ENCODE measurements around the gene BCO1.

Gene BCO1

GRCh38 chr16:81337097-81337496 lies 98.6 kb downstream of the BCO1 start:
- Histone ChIP-seq H3K9ac (ENCODE audit: low read depth, low read length, poor library complexity) (no peak overlapping the region), H3K4me2 (ENCODE audit: insufficient read depth, low read length, poor library complexity, severe bottlenecking) (no peak overlapping the region), H3K4me1 (ENCODE audit: control insufficient read depth in 2 of 2, insufficient read depth in 1 of 2, low read depth in 1 of 2, low read length in 2 of 2) (no peaks in the 10 kb centered on the region), H2AFZ (ENCODE audit: low read length) (no peak overlapping the region), H3K4ac (ENCODE audit: low read length) (no peak overlapping the region), H2BK5ac (ENCODE audit: low read length) (no peak overlapping the region), H3K27ac (replicated peaks; ENCODE audit: low read length) (no peak overlapping the region), H2BK15ac (ENCODE audit: low read length) (no peak overlapping the region), H2AK5ac (ENCODE audit: low read depth, low read length) (no peak overlapping the region), H3K36me3 (replicated peaks in 1 of 2; ENCODE audit: control insufficient read depth in 2 of 2, insufficient read depth in 2 of 2, low read length in 2 of 2) (peaks cover 1 to 6% of the 10 kb centered on the region in 2 donors), H4K91ac (ENCODE audit: low read depth, low read length, poor library complexity) (no peak overlapping the region), H2BK12ac (ENCODE audit: low read length) (no peak overlapping the region), H2BK120ac (ENCODE audit: low read depth, low read length) (no peak overlapping the region), H3K79me1 (ENCODE audit: low read depth, low read length) (peaks cover 3% of the 10 kb centered on the region), H3K23ac (ENCODE audit: low read depth, low read length, poor library complexity) (no peak overlapping the region), H3K27me3 (ENCODE audit: control insufficient read depth in 3 of 3, insufficient read depth in 3 of 3, low read depth in 1 of 3, low read length in 3 of 3) (no peaks in the 10 kb centered on the region), H3K18ac (ENCODE audit: low read length) (no peak overlapping the region), H3K9me3 (replicated peaks in 1 of 2; ENCODE audit: control insufficient read depth in 2 of 2, insufficient read depth in 1 of 2, low read depth in 1 of 2, low read length in 2 of 2) (peaks cover 3 to 5% of the 10 kb centered on the region in 2 donors), H3K14ac (ENCODE audit: low read length) (no peak overlapping the region), H4K8ac (ENCODE audit: low read depth, low read length) (no peak overlapping the region), H3K4me3 (ENCODE audit: low read length in 2 of 2) (no peak overlapping the region)
- WGBS, 2 donors (ENCODE audit: extremely low coverage in 2 of 2, insufficient read length in 2 of 2, insufficient replicate concordance in 1 of 2), result no CpG with 5 or more reads among the region's 5 CpGs
- no peak for DNase-seq (ENCODE audit: low spot score)
